Measurements from ENCODE around the gene ZDHHC3. TPM values are rescaled to one million over a fixed set of nuclear protein-coding genes. Genes with fewer than 3 reads are reported as not detected.

Gene ZDHHC3
- total RNA-seq, 1 experiment from 2014 or later, result 94.7 TPM

GRCh38 chr3:45002720-45003119, 26.7 kb upstream of the ZDHHC3 start:
- TF ChIP-seq CTCF (conservative IDR thresholded peaks at IDR 0.05; ENCODE audit: low read depth, low read length) (no peak), EZH2 (IDR thresholded peaks at IDR 0.05; ENCODE audit: borderline replicate concordance, low read depth, low read length, poor library complexity, severe bottlenecking) (no peak)
- H3K36me3 ChIP-seq (ENCODE audit: insufficient read depth, low read length, poor library complexity, severe bottlenecking), result peaks cover 75% of the 10 kb centered on the region
- CTCF ChIA-PET, result no interaction called here

GRCh38 chr3:45002139-45002660, 26.2 kb upstream of the ZDHHC3 start:
- ChIA-PET POLR2A (ENCODE audit: low non-redundant PET) (no interaction called here), CTCF (no interaction called here)
- TF ChIP-seq EZH2 (IDR thresholded peaks at IDR 0.05; ENCODE audit: borderline replicate concordance, low read depth, low read length, poor library complexity, severe bottlenecking) (no peak), CTCF (conservative IDR thresholded peaks at IDR 0.05; ENCODE audit: low read depth, low read length) (no peak)
- DNase-seq (ENCODE audit: low spot score), result no peak
- H3K27me3 ChIP-seq (replicated peaks; ENCODE audit: insufficient read depth, low read depth, low read length, poor library complexity), result no peaks in the 10 kb centered on the region
- H3K36me3 ChIP-seq (ENCODE audit: insufficient read depth, low read length, poor library complexity, severe bottlenecking), result peaks cover 77% of the 10 kb centered on the region
- no peak overlapping the region for H3K4me3 ChIP-seq (ENCODE audit: low read depth, low read length, poor library complexity, severe bottlenecking)
- peaks cover 6% of the 10 kb centered on the region for H3K4me1 ChIP-seq (ENCODE audit: insufficient read depth, low read length, poor library complexity, severe bottlenecking)
- intact Hi-C loops (cut with micrococcal nuclease; ENCODE audit: unreplicated experiment), result no loop called here
- TSS peak; percentile 2 for BruUV-seq (replicated peaks)
- H3K9me3 ChIP-seq (ENCODE audit: low read depth, low read length, poor library complexity, severe bottlenecking), result no peaks in the 10 kb centered on the region
- no peak overlapping the region for H3K27ac ChIP-seq (ENCODE audit: low read depth, low read length, poor library complexity, severe bottlenecking)

More at GRCh38 chr3:45002720-45003119, 26.7 kb upstream of the ZDHHC3 start:
- Histone ChIP-seq H3K4me3 (ENCODE audit: low read depth, low read length, poor library complexity, severe bottlenecking) (no peak overlapping the region), H3K4me1 (ENCODE audit: insufficient read depth, low read length, poor library complexity, severe bottlenecking) (peaks cover 1% of the 10 kb centered on the region), H3K27ac (ENCODE audit: low read depth, low read length, poor library complexity, severe bottlenecking) (no peak overlapping the region), H3K9me3 (ENCODE audit: low read depth, low read length, poor library complexity, severe bottlenecking) (no peaks in the 10 kb centered on the region), H3K27me3 (replicated peaks; ENCODE audit: insufficient read depth, low read depth, low read length, poor library complexity) (no peaks in the 10 kb centered on the region)
- no peak for DNase-seq (ENCODE audit: low spot score)
- intact Hi-C loops (cut with micrococcal nuclease; ENCODE audit: unreplicated experiment), result no loop called here
- POLR2A ChIA-PET (ENCODE audit: low non-redundant PET), result no interaction called here
- no TSS peak for BruUV-seq (replicated peaks)

- CTCF ChIA-PET, result no interaction called here
- peaks cover 77% of the 10 kb centered on the region for H3K36me3 ChIP-seq (ENCODE audit: insufficient read depth, low read length, poor library complexity, severe bottlenecking)
These were observed 25.8 kb upstream of the ZDHHC3 start for GRCh38 chr3:45001738-45002137.

More at GRCh38 chr3:45001738-45002137, 25.8 kb upstream of the ZDHHC3 start:
- intact Hi-C loops (cut with micrococcal nuclease; ENCODE audit: unreplicated experiment), result no loop called here
- BruUV-seq (replicated peaks), result no TSS peak
- POLR2A ChIA-PET (ENCODE audit: low non-redundant PET), result no interaction called here
- Histone ChIP-seq H3K4me3 (ENCODE audit: low read depth, low read length, poor library complexity, severe bottlenecking) (no peak overlapping the region), H3K9me3 (ENCODE audit: low read depth, low read length, poor library complexity, severe bottlenecking) (no peaks in the 10 kb centered on the region), H3K27ac (ENCODE audit: low read depth, low read length, poor library complexity, severe bottlenecking) (no peak overlapping the region), H3K27me3 (replicated peaks; ENCODE audit: insufficient read depth, low read depth, low read length, poor library complexity) (no peaks in the 10 kb centered on the region), H3K4me1 (ENCODE audit: insufficient read depth, low read length, poor library complexity, severe bottlenecking) (peaks cover 11% of the 10 kb centered on the region)
- TF ChIP-seq CTCF (conservative IDR thresholded peaks at IDR 0.05; ENCODE audit: low read depth, low read length) (no peak), EZH2 (IDR thresholded peaks at IDR 0.05; ENCODE audit: borderline replicate concordance, low read depth, low read length, poor library complexity, severe bottlenecking) (no peak)
- no peak for DNase-seq (ENCODE audit: low spot score)

All from A673 (cell line).